ENCODE measurements around the gene NR6A1.

Gene NR6A1

GRCh38 chr9:124598048-124598447, 173.1 kb downstream of the NR6A1 start:
- DNase-seq (ENCODE audit: low read depth) = no peak
- H3K4me3 ChIP-seq (ENCODE audit: control insufficient read depth, low read depth, low read length) = no peak overlapping the region
- no peak for TF ChIP-seq CTCF (IDR thresholded peaks at IDR 0.05; ENCODE audit: control insufficient read depth, insufficient read depth, low read depth, low read length, missing control alignments)

- TF ChIP-seq CTCF (IDR thresholded peaks at IDR 0.05; ENCODE audit: control insufficient read depth, insufficient read depth, low read depth, low read length, missing control alignments) = no peak
- no peak for DNase-seq (ENCODE audit: low read depth)
- no peak overlapping the region for H3K4me3 ChIP-seq (ENCODE audit: control insufficient read depth, low read depth, low read length)
Observed at GRCh38 chr9:124596172-124596839, 174.8 kb downstream of the NR6A1 start.

- no peak for DNase-seq (ENCODE audit: low read depth)
- no peak overlapping the region for H3K4me3 ChIP-seq (ENCODE audit: control insufficient read depth, low read depth, low read length)
- TF ChIP-seq CTCF (IDR thresholded peaks at IDR 0.05; ENCODE audit: control insufficient read depth, insufficient read depth, low read depth, low read length, missing control alignments) = no peak
Observed at GRCh38 chr9:124595743-124596142, 175.4 kb downstream of the NR6A1 start.

- no peak for DNase-seq (ENCODE audit: low read depth)
- H3K4me3 ChIP-seq (ENCODE audit: control insufficient read depth, low read depth, low read length) = no peak overlapping the region
- TF ChIP-seq CTCF (IDR thresholded peaks at IDR 0.05; ENCODE audit: control insufficient read depth, insufficient read depth, low read depth, low read length, missing control alignments) = no peak
Observed at GRCh38 chr9:124594673-124595072, 176.4 kb downstream of the NR6A1 start.

GRCh38 chr9:124594225-124594624, 176.9 kb downstream of the NR6A1 start:
- no peak for TF ChIP-seq CTCF (IDR thresholded peaks at IDR 0.05; ENCODE audit: control insufficient read depth, insufficient read depth, low read depth, low read length, missing control alignments)
- no peak overlapping the region for H3K4me3 ChIP-seq (ENCODE audit: control insufficient read depth, low read depth, low read length)
- no peak for DNase-seq (ENCODE audit: low read depth)

- DNase-seq (ENCODE audit: low read depth) = no peak
- H3K4me3 ChIP-seq (ENCODE audit: control insufficient read depth, low read depth, low read length) = no peak overlapping the region
- TF ChIP-seq CTCF (IDR thresholded peaks at IDR 0.05; ENCODE audit: control insufficient read depth, insufficient read depth, low read depth, low read length, missing control alignments) = no peak
Observed at GRCh38 chr9:124593651-124594058, 177.5 kb downstream of the NR6A1 start.
